ENCODE data around the gene CEP55. TPM values are rescaled to one million over a fixed set of nuclear protein-coding genes. Genes with fewer than 3 reads are reported as not detected.

Gene CEP55
- total RNA-seq, 1 donor from 2014 or later = 3.7 TPM

- no peak for DNase-seq (ENCODE audit: low read depth)
- no peaks in the 10 kb centered on the region for H3K36me3 Mint-ChIP-seq (ENCODE audit: low read depth, unreplicated experiment)
- H3K4me3 Mint-ChIP-seq (ENCODE audit: unreplicated experiment) = no peak overlapping the region
- Histone ChIP-seq H3K4me1 (ENCODE audit: insufficient read depth, low read length) (no peaks in the 10 kb centered on the region), H3K27ac (ENCODE audit: low read depth, low read length) (no peak overlapping the region), H4K20me1 (ENCODE audit: insufficient read depth, low read length) (no peaks in the 10 kb centered on the region), H3K79me2 (ENCODE audit: insufficient read depth, low read length) (no peaks in the 10 kb centered on the region), H3K4me2 (ENCODE audit: low read length) (no peak overlapping the region), H3K27me3 (ENCODE audit: insufficient read depth, low read length) (peaks cover 32% of the 10 kb centered on the region), H2AFZ (ENCODE audit: low read depth, low read length) (no peak overlapping the region), H3K9me3 (ENCODE audit: insufficient read depth, low read depth, low read length) (peaks cover 5% of the 10 kb centered on the region), H3K9ac (ENCODE audit: low read length) (no peak overlapping the region), H3K36me3 (ENCODE audit: insufficient read depth, low read length) (no peaks in the 10 kb centered on the region), H3K4me3 (ENCODE audit: insufficient read depth, low read depth, low read length) (no peak overlapping the region)
- peaks cover 2% of the 10 kb centered on the region for H3K9me3 Mint-ChIP-seq (ENCODE audit: unreplicated experiment)
- peaks cover 46% of the 10 kb centered on the region for H3K27me3 Mint-ChIP-seq (ENCODE audit: low read depth, unreplicated experiment)
- FAIRE-seq = no peak
- H3K27ac Mint-ChIP-seq (ENCODE audit: unreplicated experiment) = no peak overlapping the region
- TF ChIP-seq CTCF (IDR thresholded peaks at IDR 0.05; ENCODE audit: insufficient read depth, low read depth, low read length) = no peak
- TF ChIP-seq EZH2 (IDR thresholded peaks at IDR 0.05; ENCODE audit: insufficient read depth, low read length) = no peak
- no peaks in the 10 kb centered on the region for H3K4me1 Mint-ChIP-seq (ENCODE audit: low read depth, unreplicated experiment)
Measured at GRCh38 chr10:93576888-93577287, 80.5 kb downstream of the CEP55 start.

GRCh38 chr10:93577565-93577964 lies 81.2 kb downstream of the CEP55 start:
- Histone ChIP-seq H3K4me3 (ENCODE audit: insufficient read depth, low read depth, low read length) (no peak overlapping the region), H2AFZ (ENCODE audit: low read depth, low read length) (no peak overlapping the region), H3K27ac (ENCODE audit: low read depth, low read length) (no peak overlapping the region), H3K4me2 (ENCODE audit: low read length) (no peak overlapping the region), H3K9me3 (ENCODE audit: insufficient read depth, low read depth, low read length) (peaks cover 5% of the 10 kb centered on the region), H3K79me2 (ENCODE audit: insufficient read depth, low read length) (no peaks in the 10 kb centered on the region), H3K4me1 (ENCODE audit: insufficient read depth, low read length) (no peaks in the 10 kb centered on the region), H3K36me3 (ENCODE audit: insufficient read depth, low read length) (no peaks in the 10 kb centered on the region), H3K27me3 (ENCODE audit: insufficient read depth, low read length) (peaks cover 25% of the 10 kb centered on the region), H4K20me1 (ENCODE audit: insufficient read depth, low read length) (no peaks in the 10 kb centered on the region), H3K9ac (ENCODE audit: low read length) (no peak overlapping the region)
- Mint-ChIP-seq H3K27me3 (ENCODE audit: low read depth, unreplicated experiment) (peaks cover 42% of the 10 kb centered on the region), H3K9me3 (ENCODE audit: unreplicated experiment) (peaks cover 2% of the 10 kb centered on the region), H3K4me3 (ENCODE audit: unreplicated experiment) (no peak overlapping the region), H3K4me1 (ENCODE audit: low read depth, unreplicated experiment) (no peaks in the 10 kb centered on the region), H3K36me3 (ENCODE audit: low read depth, unreplicated experiment) (no peaks in the 10 kb centered on the region), H3K27ac (ENCODE audit: unreplicated experiment) (no peak overlapping the region)
- no peak for FAIRE-seq
- DNase-seq (ENCODE audit: low read depth) = no peak
- no peak for TF ChIP-seq EZH2 (IDR thresholded peaks at IDR 0.05; ENCODE audit: insufficient read depth, low read length)
- no peak for TF ChIP-seq CTCF (IDR thresholded peaks at IDR 0.05; ENCODE audit: insufficient read depth, low read depth, low read length)

Other genes starting within 250 kb of the CEP55 start
- 299 and 306 TPM in 2 replicates for gene MYOF, start 14.3 kb upstream of the CEP55 start, total RNA-seq
- gene FFAR4, start 70.1 kb downstream of the CEP55 start, total RNA-seq = not detected in 2 replicates
- 0.27 and 0.36 TPM in 2 replicates for gene RBP4, start 104.6 kb downstream of the CEP55 start, total RNA-seq
- gene PDE6C, start 115.9 kb downstream of the CEP55 start, total RNA-seq = not detected in 2 replicates
- 10.6 and 13.2 TPM in 2 replicates for gene FRA10AC1, start 206.0 kb downstream of the CEP55 start, total RNA-seq

Data from astrocyte (in vitro differentiated cells and primary cell).